NCI-H1930 (cell line): ENCODE results near the gene FAM149B1.

Experiments used
- DNase-seq, 2 experiments: peaks; one replicate each; lab custom pipeline; 2025; lab: John Stamatoyannopoulos, UW

FAM149B1 gene

GRCh38 chr10:73287441-73287840 is 119.5 kb downstream of the FAM149B1 start:
- DNase-seq, result no peak

- DNase-seq, result no peak
Measured at GRCh38 chr10:73289958-73290357, 122.0 kb downstream of the FAM149B1 start.

- no peak for DNase-seq
Measured at GRCh38 chr10:73293461-73293860, 125.5 kb downstream of the FAM149B1 start.
